GM18951 (cell line): ENCODE data around the gene ZRANB1.

Experiments
- POLR2A ChIP-seq: IDR thresholded peaks from 4 replicates; pipeline ENCODE4 v1.6.1; 2011; ENCODE audit warnings: mild to moderate bottlenecking; ENCODE audit not compliant: insufficient read length, insufficient read depth; ENCODE audit errors: extremely low read depth
- in situ Hi-C: fragments of 300-500 bp; cut with MboI; formaldehyde crosslinking; loops from one replicate; pipeline ENCODE4 v1.12.0; 2022; ENCODE audit warnings: low sequenced_read_pairs, mixed read lengths, inconsistent platforms; ENCODE audit not compliant: unreplicated experiment

Gene ZRANB1

GRCh38 chr10:125024497-125025234, 82.7 kb downstream of the ZRANB1 start:
- in situ Hi-C loops, result no loop called here
- no peak for TF ChIP-seq POLR2A

DNA sequence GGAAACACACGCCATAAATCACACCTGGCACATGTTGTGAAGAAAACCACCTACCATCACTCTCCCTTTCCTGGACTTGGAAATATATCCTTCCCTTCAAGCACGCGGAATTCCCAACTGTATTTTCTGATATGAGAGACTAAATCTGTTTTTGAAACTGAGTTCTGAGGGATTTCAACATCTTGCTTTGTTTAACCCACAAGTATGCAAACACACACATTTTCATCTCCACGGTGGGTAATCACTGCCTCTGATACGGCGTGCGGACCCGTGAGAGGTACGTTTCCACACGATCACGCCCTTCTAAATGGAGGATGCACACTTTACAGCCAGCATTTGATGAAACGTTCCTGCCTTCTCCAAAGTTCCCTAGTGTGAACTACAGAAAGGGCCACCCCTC, 83.4 kb downstream of the ZRANB1 start:
- no peak for TF ChIP-seq POLR2A
- in situ Hi-C loops, result no loop called here

DNA sequence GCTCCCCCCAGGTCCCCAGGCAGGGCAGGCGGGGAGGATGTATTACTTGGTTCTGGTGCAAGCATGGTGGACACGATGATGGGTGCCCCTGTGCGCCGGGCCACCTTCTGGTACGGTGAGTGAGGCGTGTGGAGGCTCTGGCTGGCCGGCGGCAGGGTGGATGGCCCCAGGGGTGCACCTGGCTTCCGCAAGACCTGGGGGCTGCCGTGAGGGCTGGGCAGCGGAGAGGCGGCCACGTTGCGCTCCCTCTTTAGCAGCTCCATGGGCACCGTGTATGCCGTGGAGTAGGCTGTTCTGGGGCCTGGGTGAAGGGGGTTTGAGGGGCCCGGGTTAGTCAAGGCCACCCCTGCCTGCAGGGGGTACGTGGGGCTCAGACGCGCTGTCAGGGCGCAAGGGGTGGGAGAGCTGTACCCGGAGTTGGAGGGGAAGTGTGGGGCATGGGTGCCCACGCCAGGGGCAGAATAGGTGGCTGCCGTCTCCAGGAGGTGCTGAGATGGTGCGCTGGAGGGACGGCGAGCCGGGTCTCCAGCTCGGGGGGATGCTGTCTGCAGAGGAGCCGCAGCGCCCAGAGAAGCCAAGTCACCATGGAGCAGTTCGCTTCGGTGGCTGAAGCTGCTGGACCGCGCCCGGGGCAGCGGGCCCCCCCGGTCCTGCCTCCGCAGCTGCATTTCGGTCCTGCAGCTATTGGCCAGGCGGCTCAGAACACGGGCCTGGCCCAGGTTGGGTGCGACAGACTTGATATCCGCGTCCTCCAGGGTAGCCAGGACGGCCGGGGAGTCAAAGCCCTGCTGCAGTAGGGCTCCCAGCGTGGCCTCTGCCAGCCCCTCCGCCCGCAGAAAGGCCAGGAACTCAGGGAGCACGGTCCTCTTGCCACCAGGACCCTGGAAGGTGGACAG, 84.4 kb downstream of the ZRANB1 start:
- in situ Hi-C loops, result no loop called here
- no peak for TF ChIP-seq POLR2A

DNA sequence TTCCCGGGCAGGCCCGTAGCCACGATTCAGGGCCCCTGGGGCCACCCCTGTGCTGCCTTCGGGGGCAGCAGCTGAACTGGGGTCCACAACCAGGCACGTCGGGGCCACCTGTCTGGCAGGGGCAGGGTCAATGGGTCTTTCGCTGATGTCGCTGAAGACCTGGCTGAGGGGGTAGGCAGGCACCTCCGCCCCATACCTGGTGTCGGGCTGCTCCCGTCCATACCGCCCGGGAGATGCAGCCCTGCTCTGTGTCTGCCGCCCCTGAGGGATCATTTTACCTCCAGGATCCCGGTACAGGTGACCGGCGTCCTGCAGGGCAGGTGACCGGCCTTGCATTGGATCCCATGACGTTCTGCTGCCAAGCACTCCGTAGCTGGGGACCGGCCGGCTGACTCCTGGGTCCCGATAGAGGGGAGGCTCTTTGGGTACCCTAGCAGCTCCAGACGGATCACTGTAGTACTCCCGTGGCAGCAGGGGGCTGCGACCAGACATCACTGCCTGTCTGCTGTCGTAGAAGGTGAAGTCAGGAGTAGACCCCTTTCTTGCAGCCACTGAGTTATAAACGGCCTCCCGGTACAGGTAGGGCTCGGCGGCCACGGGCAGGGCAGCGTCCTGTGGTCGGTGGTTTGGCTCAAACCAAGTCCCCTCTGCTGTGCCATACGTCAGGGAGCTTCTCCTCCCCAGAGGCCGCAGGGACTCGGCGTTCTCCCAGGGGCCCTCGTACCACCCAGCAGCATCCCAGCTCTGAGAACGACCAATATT, 85.2 kb downstream of the ZRANB1 start:
- no peak for TF ChIP-seq POLR2A
- in situ Hi-C loops, result no loop called here

GRCh38 chr10:125027871-125028869, 86.2 kb downstream of the ZRANB1 start:
- TF ChIP-seq POLR2A, result no peak
- in situ Hi-C loops, result no loop called here

DNA sequence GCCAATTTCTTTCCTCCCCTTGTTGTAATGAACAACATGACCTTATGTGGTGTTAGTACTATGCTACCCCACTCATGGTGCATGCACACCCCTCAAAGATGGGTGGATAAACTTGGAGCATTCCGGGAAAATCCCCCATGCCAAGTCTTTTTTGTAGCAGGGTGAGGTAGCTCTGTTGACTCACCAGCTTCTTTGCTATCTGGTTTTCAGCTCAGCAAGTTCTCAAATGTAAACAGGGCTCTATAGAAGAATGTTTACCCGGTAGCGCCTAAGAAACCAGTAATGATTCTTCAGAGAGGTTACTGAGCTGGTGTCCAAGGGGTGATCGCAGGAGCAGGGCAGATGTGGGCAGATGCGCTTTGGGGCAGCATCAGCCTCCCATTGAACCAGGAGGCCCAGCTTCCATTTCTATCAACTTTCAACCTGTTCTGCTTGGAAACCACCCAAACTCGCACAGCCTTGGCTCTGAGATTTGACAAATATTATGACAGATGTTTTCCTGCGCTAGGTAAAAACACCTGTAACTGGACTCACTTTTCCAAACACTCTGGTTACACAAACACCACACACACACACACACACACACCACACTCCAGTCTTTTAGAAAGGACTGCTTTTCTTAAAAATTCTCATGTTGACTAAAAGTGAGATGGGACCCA, 87.8 kb downstream of the ZRANB1 start:
- in situ Hi-C loops, result no loop called here
- TF ChIP-seq POLR2A, result no peak

DNA sequence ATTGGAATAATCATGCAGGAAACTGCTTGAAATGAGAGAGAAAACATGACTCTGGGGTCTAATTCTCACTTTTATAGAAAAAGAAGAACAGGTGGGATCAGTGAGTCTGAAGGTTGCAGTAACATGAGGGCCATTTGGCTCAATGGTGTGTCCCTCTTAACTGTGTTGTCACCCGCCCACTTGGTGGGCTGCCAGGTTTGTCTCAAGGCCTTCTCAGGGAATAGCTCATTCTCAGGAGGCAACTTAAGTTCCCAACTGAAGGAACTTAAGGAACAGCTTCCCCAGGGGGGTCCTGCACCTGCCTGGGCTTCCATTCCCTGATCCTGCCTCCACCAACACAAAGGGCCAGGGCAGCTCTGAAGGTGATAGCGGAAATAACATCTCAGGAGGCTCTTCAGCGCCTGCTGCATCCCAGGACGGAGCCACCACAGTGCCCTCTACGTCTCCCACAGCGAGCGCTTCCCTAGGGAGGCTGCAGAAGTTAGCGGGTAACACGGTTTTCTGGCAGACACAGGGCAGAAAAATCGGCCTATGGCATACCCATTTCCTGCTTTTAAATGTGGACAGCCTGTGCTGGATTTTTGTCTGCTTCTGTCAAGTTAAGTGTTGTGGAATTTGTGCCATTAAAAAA, 88.8 kb downstream of the ZRANB1 start:
- no peak for TF ChIP-seq POLR2A
- in situ Hi-C loops, result no loop called here

DNA sequence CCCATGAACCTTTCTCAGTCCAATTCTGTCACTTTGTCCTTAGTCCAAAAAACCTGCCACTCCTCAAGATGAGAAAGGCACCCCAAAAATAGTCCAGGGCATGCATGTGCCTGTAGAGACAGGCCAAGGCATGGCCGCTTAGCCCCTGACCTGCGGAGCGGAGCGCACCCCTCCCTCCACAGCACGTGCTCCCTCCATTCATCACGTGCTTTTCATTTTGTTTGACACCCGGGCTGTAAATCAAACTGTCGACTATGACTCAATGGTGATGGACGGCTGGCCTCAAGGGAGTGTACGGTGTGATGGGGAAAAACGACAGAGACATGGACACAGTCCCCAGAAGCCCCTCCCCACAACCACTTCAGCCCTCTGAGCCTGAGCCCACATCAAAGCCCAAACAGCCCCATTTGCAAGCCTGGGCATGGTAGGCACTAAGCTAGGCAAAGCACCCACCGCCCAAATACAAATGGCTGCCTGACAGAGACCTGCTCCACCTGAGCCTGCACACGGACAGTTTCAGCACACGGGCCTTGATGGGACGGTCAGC, 90.6 kb downstream of the ZRANB1 start:
- in situ Hi-C loops, result no loop called here
- no peak for TF ChIP-seq POLR2A

GRCh38 chr10:125033146-125033924, 91.4 kb downstream of the ZRANB1 start:
- TF ChIP-seq POLR2A, result no peak
- in situ Hi-C loops, result no loop called here

GRCh38 chr10:125034675-125035074, 92.8 kb downstream of the ZRANB1 start:
- TF ChIP-seq POLR2A, result no peak
- in situ Hi-C loops, result no loop called here
